IPS-18c (cell line): ENCODE measurements around the gene ABCB10.
"Not testable (repeated sequence)": the region's sequence is repeated elsewhere in the genome, so short reads cannot be mapped to it uniquely, and the experiment has no call there.

Experiments used
- H3K4me3 ChIP-seq: 2 replicates; pipeline ENCODE4 v1.7.0; 2013; ENCODE audit warnings: low read depth, mild to moderate bottlenecking, low read length, moderate library complexity; ENCODE audit not compliant: insufficient read depth
- H3K9me3 ChIP-seq: one replicate; pipeline ENCODE4 v1.6.1; 2013; ENCODE audit warnings: mild to moderate bottlenecking, low read length, moderate library complexity; ENCODE audit not compliant: control insufficient read depth, insufficient read depth

Gene ABCB10

DNA sequence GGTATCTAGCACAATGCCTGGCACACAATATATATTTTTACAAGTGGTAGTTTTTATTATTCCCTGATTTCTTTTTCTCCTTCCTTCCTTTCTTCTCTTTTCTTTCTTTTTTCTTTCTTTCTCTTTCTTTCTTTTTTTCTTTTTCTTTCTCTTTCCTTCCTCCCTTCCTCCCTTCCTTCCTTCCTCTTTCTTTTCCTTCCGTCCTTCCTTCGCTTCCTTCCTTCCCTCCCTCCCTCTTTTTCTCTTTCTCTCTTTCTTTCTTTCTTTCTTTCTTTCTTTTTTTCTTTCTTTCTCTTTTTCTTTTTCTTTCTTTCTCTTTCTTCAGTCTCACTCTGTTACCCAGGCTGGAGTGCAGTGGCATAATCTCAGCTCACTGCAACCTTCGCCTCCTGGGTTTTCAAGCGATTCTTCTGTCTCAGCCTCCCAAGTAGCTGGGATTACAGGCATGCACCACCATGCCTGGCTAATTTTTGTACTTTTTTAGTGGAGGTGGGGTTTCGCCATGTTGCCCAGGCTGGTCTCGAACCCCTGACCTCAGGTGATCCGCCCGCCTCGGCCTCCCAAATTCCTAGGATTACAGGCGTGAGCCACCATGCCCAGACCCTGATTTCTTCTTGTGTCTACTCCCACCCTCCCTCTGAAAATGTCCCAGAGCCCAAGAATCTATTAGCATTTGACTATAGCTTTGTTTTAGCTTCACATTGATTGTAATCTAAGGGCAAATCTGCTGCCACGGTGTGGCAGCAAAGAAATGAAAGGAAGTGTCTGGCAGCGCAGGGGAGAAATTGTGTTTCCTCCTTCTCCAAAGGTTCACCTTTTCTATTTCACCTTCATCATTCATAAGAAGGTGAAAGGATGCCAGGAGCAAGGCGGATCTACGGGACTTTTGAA, 19.9 kb upstream of the ABCB10 start:
- no peaks in the 10 kb centered on the region for H3K9me3 ChIP-seq
- H3K4me3 ChIP-seq: no peak overlapping the region

DNA sequence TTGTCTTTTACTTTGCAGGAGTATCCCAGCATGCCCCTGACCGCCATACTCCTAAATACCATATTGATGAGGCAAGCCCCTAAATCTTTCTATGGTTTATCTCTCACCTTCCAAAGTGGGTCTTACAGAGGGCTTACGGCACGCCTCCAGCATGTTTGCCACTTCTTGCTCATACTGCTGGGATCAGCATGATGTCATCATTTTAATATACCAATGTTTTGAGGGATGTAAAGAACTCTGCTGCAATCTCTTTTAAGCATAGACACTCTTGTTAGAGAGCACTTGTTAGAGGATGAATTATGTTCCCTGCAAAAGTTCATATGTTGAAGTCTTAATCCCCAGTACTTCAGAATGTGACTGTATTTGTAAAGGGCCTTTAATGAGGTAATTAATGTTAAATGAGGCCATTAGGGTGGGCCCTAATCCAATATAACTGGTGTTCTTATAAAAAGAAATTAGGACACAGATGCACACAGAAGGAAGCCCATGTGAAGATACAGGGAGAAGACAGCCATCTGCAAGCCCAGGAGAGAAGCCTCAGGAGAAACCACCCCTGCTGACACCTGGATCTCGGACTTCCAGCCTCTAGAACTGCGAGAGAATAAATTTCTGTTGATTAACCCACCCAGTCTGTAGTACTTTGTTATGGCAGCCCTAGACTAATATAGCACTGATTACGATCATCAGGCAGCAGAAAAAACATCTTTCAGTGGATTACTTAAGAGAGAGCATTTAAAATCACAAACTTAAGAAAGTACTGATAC, 16.4 kb upstream of the ABCB10 start:
- H3K4me3 ChIP-seq: no peak overlapping the region
- no peaks in the 10 kb centered on the region for H3K9me3 ChIP-seq

DNA sequence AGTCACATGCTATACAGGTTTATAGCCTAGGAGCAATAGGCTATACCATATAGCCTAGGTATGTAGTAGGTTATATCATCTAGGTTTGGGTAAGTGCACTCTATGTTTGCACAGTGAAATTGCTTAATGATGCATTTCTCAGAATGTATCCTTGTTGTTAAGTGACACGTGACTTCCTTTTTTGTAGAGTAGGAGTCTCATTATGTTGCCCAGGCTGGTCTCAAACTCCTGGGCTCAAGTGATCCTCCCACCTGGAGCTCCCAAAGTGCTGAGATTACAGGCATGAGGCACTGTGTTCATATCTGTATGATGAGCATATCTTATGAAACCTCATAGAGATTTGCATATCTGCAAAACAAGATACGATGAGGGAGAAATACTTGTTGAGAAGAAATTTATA, 13.8 kb upstream of the ABCB10 start:
- Histone ChIP-seq H3K4me3 (no peak overlapping the region), H3K9me3 (no peaks in the 10 kb centered on the region)

DNA sequence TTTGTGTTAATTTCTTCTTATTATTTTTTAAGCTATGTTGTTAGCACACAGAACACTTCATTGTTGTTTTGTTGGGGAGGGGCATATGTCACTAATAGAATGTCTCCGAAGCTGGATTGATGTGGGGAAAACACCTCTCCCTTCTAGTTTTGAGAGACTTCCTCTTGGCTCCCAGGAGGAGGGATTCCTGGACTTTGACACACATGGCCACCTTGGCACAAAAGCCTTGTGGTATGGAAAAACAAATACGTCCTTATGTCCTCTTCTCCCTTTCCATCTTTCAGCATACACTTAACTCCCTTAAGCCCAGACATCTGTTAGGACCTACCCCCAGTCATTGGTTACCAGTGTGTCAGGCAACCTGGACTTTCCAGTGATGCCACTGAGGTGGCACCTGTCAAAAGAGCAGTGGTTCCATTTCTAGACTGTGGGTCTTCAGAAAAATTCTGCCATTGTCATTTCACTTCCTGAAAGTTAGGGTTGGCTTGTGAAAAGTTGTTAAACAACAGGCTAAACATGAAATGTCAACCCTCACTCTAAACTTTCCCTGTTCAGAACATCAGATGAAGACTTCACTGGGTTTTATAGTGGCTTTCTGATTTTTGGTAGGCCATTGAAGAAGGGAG, 12.5 kb upstream of the ABCB10 start:
- H3K4me3 ChIP-seq: no peak overlapping the region
- H3K9me3 ChIP-seq: no peaks in the 10 kb centered on the region

DNA sequence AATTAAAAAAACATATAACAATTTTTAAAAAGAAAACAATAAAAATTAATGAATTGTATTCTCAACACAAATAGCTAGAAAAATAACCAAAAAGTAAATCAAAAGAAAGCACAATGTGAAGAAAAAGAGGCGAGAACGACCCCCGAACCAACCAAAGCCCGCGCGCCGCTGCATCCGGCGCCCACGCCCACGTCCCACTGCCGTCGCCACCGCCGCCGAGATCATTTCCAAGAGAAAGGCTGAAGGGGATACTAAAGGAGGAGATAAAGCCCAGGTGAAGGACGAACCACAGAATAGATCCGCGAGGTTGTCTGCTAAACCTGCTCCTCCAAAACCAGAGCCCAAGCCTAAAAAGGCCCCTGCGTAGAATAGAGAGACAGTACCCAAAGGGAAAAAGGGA, 11.8 kb upstream of the ABCB10 start:
- no peaks in the 10 kb centered on the region for H3K9me3 ChIP-seq
- no peak overlapping the region for H3K4me3 ChIP-seq

DNA sequence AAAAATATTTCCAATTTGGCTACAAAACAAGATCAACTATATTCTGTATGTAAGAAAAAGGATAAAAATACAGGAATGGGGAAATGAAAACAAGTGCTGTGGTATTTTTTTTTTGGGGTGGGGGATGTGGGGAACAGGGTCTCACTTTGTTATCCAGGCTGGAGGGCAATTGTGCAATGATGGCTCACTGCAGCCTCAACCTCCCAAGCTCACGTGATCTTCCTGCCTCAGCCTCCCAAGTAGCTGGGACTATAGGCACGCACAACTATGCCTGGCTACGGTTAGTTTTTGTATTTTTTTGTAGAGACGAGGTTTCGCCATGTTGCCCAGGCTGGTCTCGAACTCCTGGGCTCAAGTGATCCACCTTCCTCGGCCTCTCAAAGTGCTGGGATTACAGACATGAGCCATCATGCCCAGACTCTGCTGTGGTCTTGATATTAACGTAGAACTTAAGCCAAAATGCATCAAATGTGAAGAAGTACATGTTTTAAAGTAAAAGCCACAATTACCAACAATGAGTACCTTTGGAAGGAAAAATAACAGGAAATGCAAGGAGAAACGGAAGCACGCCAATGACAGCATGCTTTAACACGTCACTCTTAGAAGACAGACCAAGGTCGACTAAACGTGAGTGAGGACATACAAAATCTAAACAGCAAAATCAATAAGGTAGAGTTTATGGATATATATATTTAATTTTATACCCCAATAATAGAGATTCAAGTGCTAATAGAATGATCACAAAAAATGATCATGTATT, 8.8 kb upstream of the ABCB10 start:
- H3K4me3 ChIP-seq: no peak overlapping the region

DNA sequence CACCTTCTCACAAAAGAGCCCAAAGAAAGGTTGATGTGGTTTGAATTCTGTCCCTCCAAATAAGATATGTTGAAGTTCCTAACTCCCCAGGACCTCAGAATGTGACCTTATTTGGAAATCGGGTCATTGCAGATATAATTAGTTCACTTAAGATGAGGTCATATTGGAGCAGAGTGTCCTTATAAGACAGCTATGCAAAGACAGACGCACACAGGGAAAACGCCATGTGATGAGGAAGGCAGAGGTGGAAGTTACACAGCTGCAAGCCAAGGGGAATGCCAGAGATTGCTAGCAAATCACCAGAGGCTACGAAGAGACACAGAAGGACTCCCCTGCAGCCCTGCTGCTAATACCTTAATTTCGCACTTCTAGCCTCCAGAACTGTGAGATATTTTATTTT, 5.2 kb upstream of the ABCB10 start:
- Histone ChIP-seq H3K9me3 (peaks cover 2% of the 10 kb centered on the region), H3K4me3 (no peak overlapping the region)

More for the DNA sequence above, 8.8 kb upstream of the ABCB10 start:
- H3K9me3 ChIP-seq: no peaks in the 10 kb centered on the region

DNA sequence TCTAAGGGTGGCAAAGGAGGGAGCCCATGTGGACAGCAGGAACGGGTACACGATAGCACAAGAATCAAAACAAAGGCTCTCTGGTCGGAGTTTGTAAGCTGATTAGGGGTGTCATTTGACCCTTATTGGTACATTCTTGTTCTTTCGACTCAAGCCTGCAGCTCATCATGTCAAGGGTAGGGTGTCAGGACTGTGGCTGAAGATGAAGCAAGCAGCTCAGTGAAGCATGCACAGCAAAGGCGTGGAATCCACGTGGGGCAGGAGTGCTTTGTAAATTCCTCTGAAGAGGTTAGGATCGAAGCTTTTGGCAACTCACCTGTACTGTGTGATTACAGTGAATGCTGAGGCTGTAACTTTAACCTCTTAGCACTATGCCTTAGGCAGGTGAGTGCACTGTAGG, 4.7 kb upstream of the ABCB10 start:
- Histone ChIP-seq H3K4me3 (no peak overlapping the region), H3K9me3 (peaks cover 2% of the 10 kb centered on the region)

DNA sequence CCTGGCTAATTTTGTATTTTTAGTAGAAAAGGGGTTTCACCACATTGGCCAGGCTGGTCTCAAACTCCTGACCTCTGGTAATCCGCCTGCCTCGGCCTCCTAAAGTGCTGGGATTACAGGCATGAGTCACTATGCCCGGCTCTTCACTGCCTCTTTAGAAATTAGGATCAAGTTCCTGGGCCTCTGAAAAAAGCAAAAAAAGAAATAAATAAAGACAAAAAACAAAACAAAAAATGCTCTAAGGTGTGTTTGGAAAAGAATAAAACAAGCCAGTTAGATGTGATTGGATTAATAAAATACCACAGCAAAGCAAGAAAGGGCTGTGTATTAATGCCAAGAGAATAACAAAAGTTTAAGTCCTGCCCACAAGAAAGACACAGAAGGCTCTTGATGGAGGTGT, 4.2 kb upstream of the ABCB10 start:
- peaks cover 2% of the 10 kb centered on the region for H3K9me3 ChIP-seq
- H3K4me3 ChIP-seq: no peak overlapping the region

DNA sequence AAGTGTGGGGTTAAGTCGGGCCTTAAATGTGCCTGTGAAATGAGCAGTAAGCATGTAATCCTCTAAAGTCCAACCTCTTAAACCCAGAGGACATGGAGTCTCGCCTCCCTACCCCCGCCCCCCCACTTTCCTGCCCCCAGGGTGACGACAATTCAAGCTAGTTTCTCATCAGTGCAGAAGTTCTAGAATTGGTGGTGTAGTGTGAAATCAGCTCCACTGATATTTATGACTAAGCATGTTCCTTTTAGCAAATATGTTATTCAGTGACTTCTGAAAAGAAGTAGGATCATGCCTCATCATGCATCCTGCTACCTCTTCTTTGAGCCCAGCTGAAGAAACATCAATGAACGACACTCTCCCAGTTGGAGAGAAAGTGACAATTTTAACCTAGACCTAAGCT, 2.6 kb upstream of the ABCB10 start:
- Histone ChIP-seq H3K4me3 (no peak overlapping the region), H3K9me3 (peaks cover 2% of the 10 kb centered on the region)

DNA sequence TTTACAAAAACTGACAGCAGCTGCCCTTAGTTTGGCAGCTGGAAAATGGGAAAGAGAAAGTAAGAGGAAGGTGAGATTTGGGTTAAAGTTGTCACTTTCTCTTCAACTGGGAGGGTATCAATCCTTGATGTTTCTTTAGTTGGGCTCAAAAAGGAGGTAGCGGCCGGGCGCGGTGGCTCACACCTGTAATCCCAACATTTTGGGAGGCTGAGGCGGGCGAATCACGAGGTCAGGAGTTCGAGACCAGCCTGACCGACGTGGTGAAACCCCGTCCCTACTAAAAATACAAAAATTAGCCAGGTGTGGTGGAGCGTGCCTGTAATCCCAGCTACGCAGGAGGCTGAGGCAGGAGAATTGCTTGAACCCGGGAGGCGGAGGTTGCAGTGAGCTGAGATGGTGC, 1.6 kb upstream of the ABCB10 start:
- not testable (repeated sequence) for H3K4me3 ChIP-seq, H3K9me3 ChIP-seq

DNA sequence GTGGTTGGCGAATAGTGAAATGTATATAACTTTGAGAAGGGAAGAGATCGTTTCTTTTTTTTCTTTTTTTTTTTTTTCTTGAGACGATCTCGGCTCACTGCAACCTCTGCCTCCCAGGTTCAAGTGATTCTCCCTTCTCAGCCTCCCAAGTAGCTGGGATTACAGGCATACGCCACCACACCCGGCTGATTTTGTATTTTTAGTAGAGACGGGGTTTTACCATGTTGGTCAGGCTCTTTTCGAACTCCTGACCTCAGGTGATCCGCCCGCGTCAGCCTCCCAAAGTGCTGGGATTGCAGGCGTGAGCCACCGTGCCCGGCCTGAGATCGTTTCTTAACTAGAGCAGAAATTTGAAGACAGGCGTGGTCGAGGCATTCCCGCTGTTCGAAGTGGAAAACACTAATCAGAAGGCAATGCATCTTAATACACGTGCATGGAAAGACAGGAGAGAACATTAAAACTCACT, 862 bp upstream of the ABCB10 start:
- H3K9me3 ChIP-seq: not testable (repeated sequence)
- peak overlapping the region; percentile 72 for H3K4me3 ChIP-seq

DNA sequence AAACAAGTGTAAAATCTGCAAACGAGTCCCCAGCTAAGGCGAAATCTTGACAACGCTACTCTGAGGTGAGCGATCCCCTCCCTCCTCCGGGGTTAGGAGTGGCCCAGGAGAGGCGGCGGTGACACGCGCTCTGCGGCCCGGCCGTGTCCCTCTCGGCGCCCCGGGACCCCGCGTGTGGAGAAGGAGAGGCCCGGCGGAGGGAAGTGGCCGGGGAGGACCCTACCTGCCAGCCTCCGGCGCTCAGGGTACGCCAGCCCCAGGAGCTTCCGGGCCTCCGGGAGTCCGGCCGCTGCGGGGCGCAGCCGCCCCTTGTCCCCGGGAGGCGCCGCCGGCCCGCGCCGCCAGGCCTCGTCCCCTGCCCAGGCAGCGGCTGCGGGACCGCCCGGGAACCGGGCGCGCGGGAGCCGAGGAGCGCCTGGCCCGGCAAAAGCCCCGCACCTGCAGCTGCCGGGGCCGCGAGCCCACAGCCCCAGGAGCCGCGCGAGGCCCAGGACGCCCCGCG, 543 bp downstream of the ABCB10 start:
- H3K9me3 ChIP-seq: peaks cover 2% of the 10 kb centered on the region
- peak overlapping the region; percentile 79 for H3K4me3 ChIP-seq

DNA sequence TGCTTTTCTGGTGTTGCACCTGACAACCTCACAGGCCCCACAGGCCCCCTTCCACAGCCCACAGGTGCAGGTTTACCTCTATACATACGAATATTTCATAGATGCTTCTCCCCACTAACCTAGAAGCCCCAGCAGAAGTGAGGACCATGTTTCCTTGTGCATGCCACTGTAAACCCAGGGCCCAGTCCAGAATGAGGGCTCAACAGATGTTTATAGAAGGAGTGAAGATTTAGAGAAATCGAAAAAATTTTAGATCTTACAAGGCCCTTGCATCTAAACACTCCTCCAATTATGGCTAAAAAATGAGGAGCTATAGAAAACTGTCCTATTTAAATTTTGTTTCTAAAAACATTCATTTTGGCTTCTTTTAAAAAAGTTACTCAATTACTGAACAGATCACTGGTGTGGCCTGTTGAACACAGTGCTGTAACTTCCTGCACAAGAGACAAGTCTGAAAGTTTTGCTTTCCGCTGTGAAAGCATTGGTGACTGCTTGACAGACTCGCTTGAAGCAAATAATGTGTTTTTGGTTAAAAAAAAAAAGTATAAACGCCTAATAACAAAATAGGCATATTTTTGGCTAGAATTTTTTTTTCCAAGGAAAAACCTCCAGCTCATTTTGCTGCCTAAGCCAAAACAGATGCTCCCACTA, 1.2 kb downstream of the ABCB10 start:
- H3K4me3 ChIP-seq: peak overlapping the region; percentile 79; the same call in 1 of the 2 replicates
- peaks cover 2% of the 10 kb centered on the region for H3K9me3 ChIP-seq

DNA sequence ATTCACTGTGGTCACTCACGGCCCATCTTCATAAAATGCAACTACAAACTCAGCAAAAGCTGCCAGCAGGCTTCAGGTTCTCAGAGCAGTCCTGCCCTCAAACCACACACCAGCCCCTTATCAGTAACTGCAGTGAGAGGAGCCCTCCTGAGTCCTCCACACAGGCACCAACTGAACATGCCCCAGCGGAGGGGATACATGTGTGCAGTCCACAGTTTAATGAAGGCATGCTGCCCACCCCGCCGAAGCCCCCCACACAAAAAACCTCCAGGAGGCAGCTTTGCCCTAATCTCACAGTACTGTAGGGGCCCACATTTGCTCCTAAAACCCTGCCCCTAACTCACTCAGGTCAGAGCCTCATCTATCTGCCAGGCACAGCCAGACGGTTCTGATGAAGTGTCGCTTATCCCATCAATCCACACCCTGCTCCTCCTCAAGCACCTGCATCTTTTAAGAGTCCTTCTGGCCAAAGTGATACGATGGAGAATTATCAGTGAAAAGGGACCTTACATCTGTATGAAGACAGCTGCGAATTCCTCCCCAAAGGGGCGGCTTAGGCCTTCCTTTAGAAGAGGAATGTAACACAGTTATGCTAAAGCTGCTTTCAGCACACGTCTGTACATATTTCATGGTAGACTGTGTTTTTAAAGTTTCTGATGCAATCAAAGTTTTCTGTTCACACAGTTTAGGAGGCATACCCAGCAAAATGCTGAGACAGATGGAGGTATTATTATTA, 3.5 kb downstream of the ABCB10 start:
- H3K9me3 ChIP-seq: no peaks in the 10 kb centered on the region
- H3K4me3 ChIP-seq: no peak overlapping the region

DNA sequence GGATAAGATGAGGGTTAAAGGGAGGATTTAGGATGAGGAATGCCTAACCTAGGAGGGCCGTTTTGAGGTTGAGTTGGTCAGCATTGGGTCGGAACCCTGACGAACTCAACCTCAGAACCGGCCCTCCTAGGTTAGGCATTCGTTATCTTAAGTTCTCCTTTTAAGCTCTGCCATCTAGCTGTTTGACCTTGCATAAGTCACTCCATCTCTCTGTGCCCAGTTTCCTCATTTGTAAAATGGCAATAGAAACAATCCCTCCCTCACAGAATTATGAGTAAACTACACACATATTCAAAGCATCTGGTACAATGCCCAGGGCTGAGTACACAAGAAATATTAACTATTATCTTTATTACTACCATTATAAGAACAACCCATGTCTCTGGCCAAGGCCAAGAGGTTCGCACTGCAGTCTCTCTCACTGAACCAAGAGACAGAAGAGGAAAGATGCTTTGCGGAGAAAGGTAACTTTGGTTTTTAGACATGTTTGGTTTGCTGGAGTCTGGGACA, 4.8 kb downstream of the ABCB10 start:
- Histone ChIP-seq H3K9me3 (no peaks in the 10 kb centered on the region), H3K4me3 (no peak overlapping the region)
